Kidney epithelial cell (primary cell): Measurements from ENCODE around the gene NHEJ1. TPM values are rescaled to one million over a fixed set of nuclear protein-coding genes. Genes with fewer than 3 reads are reported as not detected.

Experiments used
- DNase-seq: peaks from one replicate; pipeline ENCODE4 v3.0.0-alpha.2; 2010; ENCODE audit warnings: low read depth
- H3K27me3 ChIP-seq: 2 replicates; pipeline ENCODE4 v1.6.0; 2011; ENCODE audit warnings: low read length; ENCODE audit not compliant: control insufficient read depth, insufficient read depth
- H3K36me3 ChIP-seq: 2 replicates; pipeline ENCODE4 v1.5.1; 2011; ENCODE audit warnings: low read length; ENCODE audit not compliant: control insufficient read depth, insufficient read depth
- H3K4me3 ChIP-seq: 2 replicates; pipeline ENCODE4 v1.5.1; 2011; ENCODE audit warnings: low read depth, mild to moderate bottlenecking, control low read depth, low read length
- CTCF ChIP-seq: IDR thresholded peaks from 2 replicates; pipeline ENCODE4 v1.5.1; 2011; ENCODE audit warnings: mild to moderate bottlenecking, moderate library complexity, low read length, control low read depth, inconsistent platforms; ENCODE audit not compliant: insufficient read depth, poor library complexity, severe bottlenecking
- total RNA-seq: library from RNA; depleted of rRNA; stranded (reverse); fragments of >200 nt; gene quantifications from 2 replicates; pipeline ENCODE4 v1.2.3, GENCODE V29; 2015

The NHEJ1 gene
- total RNA-seq, 1 donor from 2014 or later = 16.1 TPM

- DNase-seq = peak; percentile 26
- Histone ChIP-seq H3K4me3 (no peak overlapping the region), H3K36me3 (no peaks in the 10 kb centered on the region), H3K27me3 (no peaks in the 10 kb centered on the region)
- TF ChIP-seq CTCF = peak; percentile 63
These were observed 87.0 kb downstream of the NHEJ1 start for GRCh38 chr2:219073413-219074129.

GRCh38 chr2:219072741-219073250, 87.8 kb downstream of the NHEJ1 start:
- TF ChIP-seq CTCF = no peak
- no peaks in the 10 kb centered on the region for H3K27me3 ChIP-seq
- no peaks in the 10 kb centered on the region for H3K36me3 ChIP-seq
- DNase-seq = no peak
- H3K4me3 ChIP-seq = no peak overlapping the region

DNA sequence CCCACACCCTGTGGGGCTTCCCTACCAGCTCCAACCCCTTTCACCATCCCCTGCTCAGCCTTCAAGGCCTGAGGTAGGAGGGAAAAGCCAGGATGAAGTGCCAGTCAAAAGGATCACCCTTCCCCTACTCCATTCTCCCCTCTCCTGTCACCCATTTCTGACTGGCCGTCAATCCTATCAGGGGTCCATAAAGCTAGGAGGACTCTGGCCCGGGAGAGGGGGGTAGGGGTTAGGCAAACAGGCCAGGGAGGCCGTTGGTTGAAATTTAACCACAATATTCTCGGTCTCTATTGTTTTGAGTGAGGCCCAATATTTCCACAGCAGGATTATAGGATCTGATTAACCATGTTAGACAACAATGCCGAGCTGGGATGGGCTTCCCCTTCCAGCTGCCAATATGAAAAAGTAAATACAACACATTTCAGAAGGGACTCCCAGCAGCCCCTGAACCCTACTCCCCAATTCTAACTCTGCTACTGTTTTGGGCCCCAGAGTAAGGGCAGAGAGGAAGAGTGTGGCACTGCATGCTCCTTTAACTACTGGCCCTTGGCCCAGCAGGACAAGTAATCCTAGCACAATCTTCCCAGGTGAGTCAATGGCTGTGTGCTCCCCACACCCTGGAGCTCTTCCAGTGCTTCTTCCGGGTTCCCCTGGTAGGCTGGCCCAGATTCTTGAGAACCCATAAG, 89.3 kb downstream of the NHEJ1 start:
- no peak for TF ChIP-seq CTCF
- H3K27me3 ChIP-seq = no peaks in the 10 kb centered on the region
- no peak overlapping the region for H3K4me3 ChIP-seq
- H3K36me3 ChIP-seq = no peaks in the 10 kb centered on the region
- DNase-seq = no peak

DNA sequence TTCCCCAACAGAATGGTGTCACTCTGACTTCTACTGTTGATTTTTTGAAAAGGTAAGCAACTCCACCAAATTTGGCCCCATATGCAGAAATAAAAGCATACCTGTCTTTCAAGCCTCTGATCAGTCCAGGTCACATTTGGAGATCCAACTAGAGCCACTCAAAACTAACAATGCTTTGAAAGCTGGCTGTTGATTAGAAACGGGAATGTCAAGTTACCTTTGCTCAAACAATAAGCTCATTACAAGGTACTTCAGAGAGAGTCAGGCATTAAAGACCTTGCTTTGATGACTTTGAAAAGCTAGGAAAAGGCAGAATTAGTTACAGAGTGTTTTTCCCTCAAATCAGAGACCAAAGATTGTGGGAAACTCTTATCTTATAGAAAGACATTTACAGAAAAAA, 95.1 kb downstream of the NHEJ1 start:
- H3K36me3 ChIP-seq = no peaks in the 10 kb centered on the region
- H3K27me3 ChIP-seq = peaks cover 23% of the 10 kb centered on the region
- H3K4me3 ChIP-seq = no peak overlapping the region
- DNase-seq = no peak
- TF ChIP-seq CTCF = no peak

DNA sequence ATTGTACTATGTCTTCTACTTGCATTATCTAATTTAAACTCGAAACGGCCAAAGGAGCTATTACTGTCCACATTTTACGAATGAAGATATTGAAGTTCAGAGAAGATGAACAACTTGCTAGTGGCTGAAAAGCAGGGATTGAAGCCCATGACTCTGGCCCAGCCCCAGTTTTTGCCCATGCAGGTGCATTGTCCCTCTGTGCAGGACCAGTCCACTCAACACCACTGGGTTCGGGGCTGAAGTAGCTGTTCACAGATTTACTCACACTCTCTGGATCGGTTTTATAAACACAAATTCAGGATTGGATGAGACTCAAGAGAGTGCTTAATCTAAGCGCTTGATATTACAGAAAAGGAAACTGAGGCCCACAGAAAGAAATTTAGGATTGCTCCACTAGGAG, 98.5 kb downstream of the NHEJ1 start:
- H3K27me3 ChIP-seq = peaks cover 56% of the 10 kb centered on the region
- TF ChIP-seq CTCF = no peak

More for the DNA sequence above, 98.5 kb downstream of the NHEJ1 start:
- Histone ChIP-seq H3K36me3 (no peaks in the 10 kb centered on the region), H3K4me3 (no peak overlapping the region)
- DNase-seq = no peak
